AG04450 (cell line): ENCODE data around the gene WHRN. TPM values are rescaled to one million over a fixed set of nuclear protein-coding genes. Genes with fewer than 3 reads are reported as not detected.

ENCODE experiments used
- CTCF ChIA-PET: fragments of 300-600, 350-600 bp; formaldehyde crosslinking; extraction: SDS; loops from one replicate; lab custom pipeline; 2022; ENCODE audit warnings: antibody characterized with exemption, inconsistent platforms; lab: Charles Lee
- POLR2A ChIA-PET: fragments of 350-600 bp; formaldehyde crosslinking; extraction: SDS; loops from one replicate; lab custom pipeline; 2021; ENCODE audit warnings: antibody characterized with exemption, inconsistent platforms; lab: Yijun Ruan, JAX
- DNase-seq: peaks from one replicate; pipeline ENCODE4 v3.0.0-alpha.2; 2011; ENCODE audit warnings: low read depth, low spot score
- H3K27ac ChIP-seq: one replicate; pipeline ENCODE4 v1.5.1; 2012; ENCODE audit warnings: low read depth, low read length, control low read depth
- H3K27me3 ChIP-seq: one replicate; pipeline ENCODE4 v1.6.0; 2012; ENCODE audit warnings: low read length; ENCODE audit not compliant: control insufficient read depth, insufficient read depth
- H3K4me3 ChIP-seq: 2 replicates; pipeline ENCODE4 v1.5.1; 2011; ENCODE audit warnings: mild to moderate bottlenecking, low read depth, low read length, control low read depth
- H3K9me3 ChIP-seq: 2 replicates; pipeline ENCODE4 v1.5.1; 2012; ENCODE audit warnings: low read length; ENCODE audit not compliant: control insufficient read depth, insufficient read depth
- polyA plus RNA-seq: library from polyadenylated mRNA; depleted of rRNA; stranded (reverse); fragments of >200 nt; gene quantifications from 2 replicates; pipeline ENCODE4 v1.2.3, GENCODE V29; 2011
- TF ChIP-seq, protein P1 (sequence below): IDR thresholded peaks from 2 replicates; pipeline ENCODE4 v1.5.1; 2011; ENCODE audit warnings: low read depth, low read length, control low read depth, inconsistent platforms

The WHRN gene
- polyA plus RNA-seq, 1 experiment: 1.1 TPM

DNA sequence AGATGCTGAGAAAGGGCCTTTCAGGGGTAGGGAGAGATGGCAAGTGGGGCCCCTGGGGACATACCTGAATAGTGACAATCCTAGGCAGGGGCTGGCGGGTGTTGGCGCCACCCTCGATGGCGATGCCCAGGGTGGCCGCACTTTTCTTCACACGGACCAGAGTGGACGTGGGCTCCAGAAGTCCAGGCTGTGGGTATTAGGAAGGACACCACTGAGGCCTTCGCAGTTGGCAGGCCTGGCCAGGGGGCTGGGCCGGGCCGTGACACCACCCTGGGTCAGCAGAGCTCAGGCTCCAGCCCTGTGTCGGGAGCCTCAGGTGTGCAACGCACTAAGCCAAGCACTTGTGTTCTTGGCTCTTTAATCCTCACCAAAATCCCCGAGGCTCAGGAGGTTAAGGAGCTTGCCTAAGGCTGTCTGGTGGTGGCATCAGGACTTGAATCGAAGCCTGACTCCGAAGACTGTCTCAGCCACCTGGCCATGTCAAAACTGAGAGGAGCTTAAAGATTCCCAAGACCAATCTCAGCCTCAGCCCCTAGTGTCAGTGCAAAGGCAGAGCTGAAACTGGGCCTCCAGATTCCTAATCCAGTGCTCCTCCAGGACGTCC lies 102.0 kb downstream of the WHRN start:
- ChIA-PET POLR2A (no interaction called here), CTCF (interaction anchor here (0.8 to 5.5 kb wide), 5 partner anchors 14 to 611 kb away, joined by 3 to 177 read pairs (median 3); no protein-coding TSS in a partner anchor)
- TF ChIP-seq, protein P1, sequence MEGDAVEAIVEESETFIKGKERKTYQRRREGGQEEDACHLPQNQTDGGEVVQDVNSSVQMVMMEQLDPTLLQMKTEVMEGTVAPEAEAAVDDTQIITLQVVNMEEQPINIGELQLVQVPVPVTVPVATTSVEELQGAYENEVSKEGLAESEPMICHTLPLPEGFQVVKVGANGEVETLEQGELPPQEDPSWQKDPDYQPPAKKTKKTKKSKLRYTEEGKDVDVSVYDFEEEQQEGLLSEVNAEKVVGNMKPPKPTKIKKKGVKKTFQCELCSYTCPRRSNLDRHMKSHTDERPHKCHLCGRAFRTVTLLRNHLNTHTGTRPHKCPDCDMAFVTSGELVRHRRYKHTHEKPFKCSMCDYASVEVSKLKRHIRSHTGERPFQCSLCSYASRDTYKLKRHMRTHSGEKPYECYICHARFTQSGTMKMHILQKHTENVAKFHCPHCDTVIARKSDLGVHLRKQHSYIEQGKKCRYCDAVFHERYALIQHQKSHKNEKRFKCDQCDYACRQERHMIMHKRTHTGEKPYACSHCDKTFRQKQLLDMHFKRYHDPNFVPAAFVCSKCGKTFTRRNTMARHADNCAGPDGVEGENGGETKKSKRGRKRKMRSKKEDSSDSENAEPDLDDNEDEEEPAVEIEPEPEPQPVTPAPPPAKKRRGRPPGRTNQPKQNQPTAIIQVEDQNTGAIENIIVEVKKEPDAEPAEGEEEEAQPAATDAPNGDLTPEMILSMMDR: no peak
- no peak overlapping the region for H3K27ac ChIP-seq
- DNase-seq: no peak
- H3K4me3 ChIP-seq: no peak overlapping the region
- H3K9me3 ChIP-seq: no peaks in the 10 kb centered on the region; the same call in 1 of the 2 replicates
- no peaks in the 10 kb centered on the region for H3K27me3 ChIP-seq

DNA sequence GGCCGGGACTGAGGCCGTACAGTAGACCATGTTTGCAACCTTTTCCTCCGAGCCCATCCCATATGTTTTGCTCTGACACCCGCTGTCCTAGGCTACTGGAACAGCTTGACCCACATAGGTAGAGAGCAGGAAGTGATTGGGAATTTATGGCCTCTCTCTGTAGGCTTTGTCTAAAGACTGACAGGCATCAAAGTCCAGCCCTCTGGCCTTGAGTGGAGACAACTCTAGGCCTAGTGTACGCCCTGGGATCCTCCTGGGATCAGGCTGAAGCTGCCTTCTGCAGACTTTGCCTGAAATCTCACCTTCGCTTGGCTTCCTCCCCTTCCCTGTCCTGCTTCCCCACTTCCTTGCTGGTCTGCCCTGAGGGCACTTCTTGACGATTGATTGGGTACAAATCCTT lies 103.9 kb downstream of the WHRN start:
- ChIA-PET POLR2A (interaction anchor here (0.5 kb wide), 1 partner anchor 165 kb away, joined by 3 read pairs; no protein-coding TSS in a partner anchor), CTCF (no interaction called here)
- Histone ChIP-seq H3K4me3 (no peak overlapping the region), H3K9me3 (no peaks in the 10 kb centered on the region; the same call in 1 of the 2 replicates), H3K27me3 (no peaks in the 10 kb centered on the region), H3K27ac (no peak overlapping the region)
- no peak for DNase-seq
- TF ChIP-seq, protein P1: no peak

DNA sequence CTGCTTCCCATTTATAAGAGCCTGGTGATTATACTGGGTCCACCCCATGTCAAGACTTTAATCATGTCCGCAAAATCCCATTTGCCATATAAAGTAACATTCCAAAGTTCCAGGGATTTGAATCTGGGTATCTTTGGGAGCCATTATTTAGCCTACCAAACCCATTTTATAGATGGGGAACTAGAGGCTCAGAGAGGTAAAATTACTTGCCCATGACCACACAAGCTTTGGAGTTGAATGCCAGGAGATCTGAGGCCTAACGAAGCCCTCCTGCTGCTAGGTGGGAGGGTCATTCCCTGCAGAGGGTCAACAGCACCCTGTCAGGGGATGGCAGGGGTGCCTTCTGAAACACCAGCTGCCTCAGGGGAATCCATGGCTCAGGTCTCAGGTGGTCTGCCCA lies 104.5 kb downstream of the WHRN start:
- Histone ChIP-seq H3K9me3 (no peaks in the 10 kb centered on the region; the same call in 1 of the 2 replicates), H3K27me3 (no peaks in the 10 kb centered on the region), H3K4me3 (no peak overlapping the region), H3K27ac (no peak overlapping the region)
- CTCF ChIA-PET: interaction anchor here (1.0 kb wide), 1 partner anchor 34 kb away, joined by 4 read pairs; no protein-coding TSS in a partner anchor
- TF ChIP-seq, protein P1: no peak
- no peak for DNase-seq
- POLR2A ChIA-PET: interaction anchor here (0.5 to 0.6 kb wide), 2 partner anchors 165 to 198 kb away, joined by 3 to 4 read pairs; no protein-coding TSS in a partner anchor

DNA sequence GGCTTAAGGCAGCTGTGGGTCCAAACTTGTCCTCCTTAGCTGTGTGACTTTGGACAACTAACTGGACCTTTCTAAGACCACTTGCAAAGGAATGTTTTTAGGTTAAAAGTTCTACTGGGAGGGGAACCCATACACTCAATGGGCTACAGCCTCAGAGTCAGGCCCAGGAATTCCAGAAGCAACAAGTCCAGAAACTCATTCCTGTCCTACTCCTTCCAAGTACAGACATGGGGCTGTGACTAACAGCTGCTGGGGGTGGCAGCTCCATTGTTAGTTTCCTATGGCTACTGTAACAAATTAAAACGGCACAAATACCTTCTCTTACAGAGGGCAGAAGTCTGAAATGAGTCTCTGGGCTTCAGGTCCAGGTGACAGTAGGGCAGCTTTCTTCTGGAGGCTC lies 105.1 kb downstream of the WHRN start:
- TF ChIP-seq, protein P1: no peak
- POLR2A ChIA-PET: no interaction called here
- Histone ChIP-seq H3K9me3 (no peaks in the 10 kb centered on the region; the same call in 1 of the 2 replicates), H3K4me3 (no peak overlapping the region), H3K27me3 (no peaks in the 10 kb centered on the region), H3K27ac (no peak overlapping the region)
- CTCF ChIA-PET: interaction anchor here (0.8 to 1.0 kb wide), 2 partner anchors 34 to 88 kb away, joined by 3 to 4 read pairs; no protein-coding TSS in a partner anchor
- no peak for DNase-seq

DNA sequence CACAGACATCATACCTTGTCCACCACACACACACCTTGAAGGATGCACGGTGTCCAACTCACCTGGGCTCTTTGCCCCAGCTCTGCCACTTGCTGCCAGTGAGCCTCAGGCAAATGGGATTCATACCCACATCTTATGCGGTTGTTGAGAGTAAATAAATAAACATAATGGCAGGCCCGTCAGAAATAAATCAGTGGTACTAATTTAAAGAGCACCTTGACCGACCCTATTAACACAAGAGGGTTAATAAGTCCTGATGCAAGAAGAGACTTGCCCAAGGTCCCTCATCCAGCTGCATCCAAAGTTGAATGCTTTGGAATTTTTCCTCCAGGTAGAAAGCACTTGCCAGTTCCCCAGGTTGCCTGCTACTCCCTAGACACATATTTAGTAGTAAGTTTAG lies 105.9 kb downstream of the WHRN start:
- Histone ChIP-seq H3K27ac (no peak overlapping the region), H3K4me3 (no peak overlapping the region), H3K27me3 (no peaks in the 10 kb centered on the region), H3K9me3 (no peaks in the 10 kb centered on the region; the same call in 1 of the 2 replicates)
- POLR2A ChIA-PET: no interaction called here
- DNase-seq: no peak
- CTCF ChIA-PET: interaction anchor here (0.6 to 0.8 kb wide), 3 partner anchors 20 to 378 kb away, joined by 3 to 5 read pairs (median 4); no protein-coding TSS in a partner anchor
- TF ChIP-seq, protein P1: no peak
